ENCODE data around the gene RHOF. TPM values are rescaled to one million over a fixed set of nuclear protein-coding genes. Genes with fewer than 3 reads are reported as not detected.
A peak's percentile ranks its signal among the peaks of the same experiment; 100 is the strongest.

RHOF gene
- total and polyA plus RNA-seq, 2 of the 13 experiments (the other 11 are each of a cell fraction or from before 2014, with no cell fraction given) = 14.6 to 32.2 TPM

DNA sequence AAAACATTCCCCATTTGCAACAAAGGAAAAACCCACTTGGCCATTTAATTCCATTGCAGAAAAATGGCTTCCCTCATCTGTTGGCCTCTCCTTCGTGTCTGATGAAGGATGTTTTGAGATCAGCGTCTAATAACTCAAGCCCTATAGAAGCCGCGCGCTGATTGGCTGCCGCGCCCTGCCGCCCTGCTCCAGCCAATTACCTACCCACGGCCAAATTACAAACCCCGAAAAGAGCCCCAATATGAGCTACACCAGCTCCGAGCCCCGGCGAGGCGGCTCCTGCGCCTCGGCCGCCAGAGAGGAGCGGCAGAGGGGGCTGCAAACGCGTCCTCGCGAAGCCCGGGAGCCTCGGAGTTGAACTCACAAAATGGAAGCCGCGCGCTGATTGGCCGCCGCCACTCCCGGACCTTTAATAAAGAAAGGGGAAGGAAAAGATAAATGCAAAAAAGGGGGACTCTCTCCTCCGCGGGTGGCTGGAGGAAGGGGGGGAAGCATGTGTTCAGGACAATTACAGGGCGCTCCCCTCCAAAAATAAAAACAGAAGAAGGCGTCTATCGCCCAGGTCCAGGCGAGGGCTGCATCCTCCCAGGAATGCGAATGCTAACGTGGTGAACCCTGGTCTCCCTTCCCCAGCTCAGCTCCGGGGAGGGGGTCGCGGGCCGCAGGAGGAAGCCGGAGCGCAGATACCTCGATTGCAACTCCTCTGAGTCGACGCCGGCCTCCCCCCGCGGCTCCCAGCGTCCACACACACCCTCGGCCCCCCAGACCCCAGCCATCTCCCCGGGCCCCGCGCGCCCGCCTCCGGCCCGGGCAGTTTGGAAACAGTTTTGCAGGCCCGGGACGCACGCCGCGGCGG is 9.6 kb upstream of the RHOF start (continued):
- TF ChIP-seq, protein P1, sequence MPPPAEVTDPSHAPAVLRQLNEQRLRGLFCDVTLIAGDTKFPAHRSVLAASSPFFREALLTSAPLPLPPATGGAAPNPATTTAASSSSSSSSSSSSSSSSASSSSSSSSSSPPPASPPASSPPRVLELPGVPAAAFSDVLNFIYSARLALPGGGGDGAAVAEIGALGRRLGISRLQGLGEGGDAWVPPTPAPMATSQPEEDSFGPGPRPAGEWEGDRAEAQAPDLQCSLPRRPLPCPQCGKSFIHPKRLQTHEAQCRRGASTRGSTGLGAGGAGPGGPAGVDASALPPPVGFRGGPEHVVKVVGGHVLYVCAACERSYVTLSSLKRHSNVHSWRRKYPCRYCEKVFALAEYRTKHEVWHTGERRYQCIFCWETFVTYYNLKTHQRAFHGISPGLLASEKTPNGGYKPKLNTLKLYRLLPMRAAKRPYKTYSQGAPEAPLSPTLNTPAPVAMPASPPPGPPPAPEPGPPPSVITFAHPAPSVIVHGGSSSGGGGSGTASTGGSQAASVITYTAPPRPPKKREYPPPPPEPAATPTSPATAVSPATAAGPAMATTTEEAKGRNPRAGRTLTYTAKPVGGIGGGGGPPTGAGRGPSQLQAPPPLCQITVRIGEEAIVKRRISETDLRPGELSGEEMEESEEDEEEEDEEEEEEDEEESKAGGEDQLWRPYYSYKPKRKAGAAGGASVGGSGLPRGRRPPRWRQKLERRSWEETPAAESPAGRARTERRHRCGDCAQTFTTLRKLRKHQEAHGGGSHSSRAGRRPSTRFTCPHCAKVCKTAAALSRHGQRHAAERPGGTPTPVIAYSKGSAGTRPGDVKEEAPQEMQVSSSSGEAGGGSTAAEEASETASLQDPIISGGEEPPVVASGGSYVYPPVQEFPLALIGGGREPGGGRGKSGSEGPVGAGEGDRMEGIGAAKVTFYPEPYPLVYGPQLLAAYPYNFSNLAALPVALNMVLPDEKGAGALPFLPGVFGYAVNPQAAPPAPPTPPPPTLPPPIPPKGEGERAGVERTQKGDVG (CRISPR knock-in tag; IDR thresholded peaks at IDR 0.05; ENCODE audit: borderline replicate concordance) = 0 out of 2 replicates have a peak, but pooled peaks have one; percentile 8
- TF ChIP-seq RELA (CRISPR knock-in tag; IDR thresholded peaks at IDR 0.05) (no peak), U2AF2 (IDR thresholded peaks at IDR 0.05; ENCODE audit: low read depth, low read length) (no peak), POLR2AphosphoS2 (IDR thresholded peaks at IDR 0.05; ENCODE audit: low read depth, low read length) (peak; percentile 92), GLMP (CRISPR knock-in tag; IDR thresholded peaks at IDR 0.05; ENCODE audit: borderline replicate concordance) (no peak), ZFP1 (CRISPR knock-in tag; IDR thresholded peaks at IDR 0.05) (no peak), ZNF3 (CRISPR knock-in tag; IDR thresholded peaks at IDR 0.05) (no peak), RFXAP (CRISPR knock-in tag; IDR thresholded peaks at IDR 0.05; ENCODE audit: borderline replicate concordance) (no peak), ZNF260 (CRISPR knock-in tag; IDR thresholded peaks at IDR 0.05; ENCODE audit: borderline replicate concordance, low read depth) (no peak), ZSCAN21 (CRISPR knock-in tag; IDR thresholded peaks at IDR 0.05; ENCODE audit: borderline replicate concordance) (no peak), FOXA3 (CRISPR knock-in tag; IDR thresholded peaks at IDR 0.05) (peak; percentile 38; the same call in 1 of the 2 replicates), CBX2 (IDR thresholded peaks at IDR 0.05; ENCODE audit: low read depth, low read length) (no peak), CBX2 (CRISPR knock-in tag; IDR thresholded peaks at IDR 0.05; ENCODE audit: low read depth) (no peak), THAP11 (CRISPR knock-in tag; IDR thresholded peaks at IDR 0.05) (peak; percentile 51; the same call in 1 of the 2 replicates), RORA (CRISPR knock-in tag; IDR thresholded peaks at IDR 0.05) (no peak), GFI1 (CRISPR knock-in tag; IDR thresholded peaks at IDR 0.05; ENCODE audit: borderline replicate concordance) (no peak), ZHX2 (IDR thresholded peaks at IDR 0.05; ENCODE audit: low read depth) (peak; percentile 46), ZHX2 (CRISPR knock-in tag; IDR thresholded peaks at IDR 0.05; ENCODE audit: borderline replicate concordance) (no peak), ZNF282 (IDR thresholded peaks at IDR 0.05; ENCODE audit: partially characterized antibody) (no peak), TAF15 (IDR thresholded peaks at IDR 0.05; ENCODE audit: low read depth, low read length, poor library complexity, severe bottlenecking) (no peak)

All from HepG2 (cell line).